Measurements from ENCODE around the gene GFRA1. TPM values are rescaled to one million over a fixed set of nuclear protein-coding genes. Genes with fewer than 3 reads are reported as not detected.

GFRA1 gene
- total and polyA plus RNA-seq, 2 donors (not counting 1 experiment from before 2014, with no cell fraction given), result not detected

- Histone ChIP-seq H3K79me2 (ENCODE audit: control insufficient read depth, insufficient read depth, low read length) (no peaks in the 10 kb centered on the region), H3K9ac (ENCODE audit: low read length) (no peak overlapping the region), H3K36me3 (replicated peaks in 1 of 2; ENCODE audit: control extremely low read depth in 1 of 2, control insufficient read depth in 1 of 2, extremely low read depth in 1 of 2, insufficient read depth in 2 of 2, low read length in 1 of 2) (no peaks in the 10 kb centered on the region), H3K4me3 (ENCODE audit: control extremely low read depth in 1 of 5, extremely low read depth in 1 of 5, insufficient read depth in 1 of 5, low read depth in 2 of 5, low read length in 4 of 5) (no peak overlapping the region), H3K4me1 (ENCODE audit: control insufficient read depth in 2 of 2, insufficient read depth in 2 of 2, low read length in 2 of 2) (no peaks in the 10 kb centered on the region), H4K20me1 (ENCODE audit: control insufficient read depth, insufficient read depth, low read length, poor library complexity, severe bottlenecking) (no peaks in the 10 kb centered on the region), H3K27ac (ENCODE audit: low read length in 2 of 2) (no peak overlapping the region), H3K4me2 (replicated peaks; ENCODE audit: low read depth, low read length, poor library complexity, severe bottlenecking) (no peak overlapping the region), H2AFZ (ENCODE audit: insufficient read depth, low read depth, low read length, poor library complexity, severe bottlenecking) (no peak overlapping the region), H3K27me3 (replicated peaks in 1 of 4; ENCODE audit: control extremely low read depth in 1 of 4, control insufficient read depth in 3 of 4, insufficient read depth in 4 of 4, low read length in 3 of 4) (no peaks in the 10 kb centered on the region), H3K9me3 (ENCODE audit: control extremely low read depth in 1 of 3, control insufficient read depth in 2 of 3, insufficient read depth in 1 of 3, low read length in 2 of 3) (peaks cover 0 to 6% (median 0%) of the 10 kb centered on the region in 3 donors)
- POLR2A ChIA-PET, result no interaction called here
- no peak overlapping the region for H3K27ac Mint-ChIP-seq
- DNase-seq, result no peak
- ATAC-seq (ENCODE audit: low read depth), result no peak
- 88% methylated on average over 4 of the region's 4 CpGs for WGBS (ENCODE audit: insufficient coverage)
- no peaks in the 10 kb centered on the region for H3K4me1 Mint-ChIP-seq
- no peaks in the 10 kb centered on the region for H3K9me3 Mint-ChIP-seq (ENCODE audit: insufficient read depth)
- H3K27me3 Mint-ChIP-seq, result no peaks in the 10 kb centered on the region
- intact Hi-C loops (cut with micrococcal nuclease), result no loop called here
- H3K4me3 Mint-ChIP-seq, result no peak overlapping the region
- no peak for TF ChIP-seq CTCF (IDR thresholded peaks at IDR 0.05)
- TF ChIP-seq EZH2 (IDR thresholded peaks at IDR 0.05; ENCODE audit: borderline replicate concordance, insufficient read depth, low read depth, low read length, poor library complexity, severe bottlenecking), result no peak
- CTCF ChIA-PET, result no interaction called here
Measured at GRCh38 chr10:116041948-116042347, 231.1 kb downstream of the GFRA1 start.

GRCh38 chr10:116039612-116040011, 233.4 kb downstream of the GFRA1 start:
- no peak overlapping the region for H3K4me3 Mint-ChIP-seq
- Histone ChIP-seq H3K4me2 (replicated peaks; ENCODE audit: low read depth, low read length, poor library complexity, severe bottlenecking) (no peak overlapping the region), H3K79me2 (ENCODE audit: control insufficient read depth, insufficient read depth, low read length) (no peaks in the 10 kb centered on the region), H3K27ac (ENCODE audit: low read length in 2 of 2) (no peak overlapping the region), H3K4me1 (ENCODE audit: control insufficient read depth in 2 of 2, insufficient read depth in 2 of 2, low read length in 2 of 2) (no peaks in the 10 kb centered on the region), H3K27me3 (replicated peaks in 1 of 4; ENCODE audit: control extremely low read depth in 1 of 4, control insufficient read depth in 3 of 4, insufficient read depth in 4 of 4, low read length in 3 of 4) (no peaks in the 10 kb centered on the region), H3K4me3 (ENCODE audit: control extremely low read depth in 1 of 5, extremely low read depth in 1 of 5, insufficient read depth in 1 of 5, low read depth in 2 of 5, low read length in 4 of 5) (no peak overlapping the region), H2AFZ (ENCODE audit: insufficient read depth, low read depth, low read length, poor library complexity, severe bottlenecking) (no peak overlapping the region), H3K9ac (ENCODE audit: low read length) (no peak overlapping the region), H4K20me1 (ENCODE audit: control insufficient read depth, insufficient read depth, low read length, poor library complexity, severe bottlenecking) (no peaks in the 10 kb centered on the region), H3K9me3 (ENCODE audit: control extremely low read depth in 1 of 3, control insufficient read depth in 2 of 3, insufficient read depth in 1 of 3, low read length in 2 of 3) (peaks cover 0 to 6% (median 0%) of the 10 kb centered on the region in 3 donors), H3K36me3 (replicated peaks in 1 of 2; ENCODE audit: control extremely low read depth in 1 of 2, control insufficient read depth in 1 of 2, extremely low read depth in 1 of 2, insufficient read depth in 2 of 2, low read length in 1 of 2) (no peaks in the 10 kb centered on the region)
- H3K27ac Mint-ChIP-seq, result no peak overlapping the region
- ChIA-PET CTCF (interaction anchor here (0.6 kb wide), 1 partner anchor 120 kb away, joined by 3 read pairs; no protein-coding TSS in a partner anchor), POLR2A (no interaction called here)
- intact Hi-C loops (cut with micrococcal nuclease), result no loop called here
- ATAC-seq (ENCODE audit: low read depth) (no peak), DNase-seq (no peak)
- WGBS (ENCODE audit: insufficient coverage), result 96% methylated on average over 5 of the region's 6 CpGs
- H3K27me3 Mint-ChIP-seq, result no peaks in the 10 kb centered on the region
- H3K9me3 Mint-ChIP-seq (ENCODE audit: insufficient read depth), result no peaks in the 10 kb centered on the region
- no peak for TF ChIP-seq EZH2 (IDR thresholded peaks at IDR 0.05; ENCODE audit: borderline replicate concordance, insufficient read depth, low read depth, low read length, poor library complexity, severe bottlenecking)
- TF ChIP-seq CTCF (IDR thresholded peaks at IDR 0.05), result no peak
- H3K4me1 Mint-ChIP-seq, result no peaks in the 10 kb centered on the region

Measured in B cell (primary cell).